Fibroblast of peridontal ligament (primary cell): ENCODE data around the gene SDC1.
A peak's percentile ranks its signal among the peaks of the same experiment; 100 is the strongest.

ENCODE experiments used
- DNase-seq: peaks from one replicate; pipeline ENCODE4 v3.0.0-alpha.2; 2010; ENCODE audit errors: extremely low read depth

Gene SDC1

DNA sequence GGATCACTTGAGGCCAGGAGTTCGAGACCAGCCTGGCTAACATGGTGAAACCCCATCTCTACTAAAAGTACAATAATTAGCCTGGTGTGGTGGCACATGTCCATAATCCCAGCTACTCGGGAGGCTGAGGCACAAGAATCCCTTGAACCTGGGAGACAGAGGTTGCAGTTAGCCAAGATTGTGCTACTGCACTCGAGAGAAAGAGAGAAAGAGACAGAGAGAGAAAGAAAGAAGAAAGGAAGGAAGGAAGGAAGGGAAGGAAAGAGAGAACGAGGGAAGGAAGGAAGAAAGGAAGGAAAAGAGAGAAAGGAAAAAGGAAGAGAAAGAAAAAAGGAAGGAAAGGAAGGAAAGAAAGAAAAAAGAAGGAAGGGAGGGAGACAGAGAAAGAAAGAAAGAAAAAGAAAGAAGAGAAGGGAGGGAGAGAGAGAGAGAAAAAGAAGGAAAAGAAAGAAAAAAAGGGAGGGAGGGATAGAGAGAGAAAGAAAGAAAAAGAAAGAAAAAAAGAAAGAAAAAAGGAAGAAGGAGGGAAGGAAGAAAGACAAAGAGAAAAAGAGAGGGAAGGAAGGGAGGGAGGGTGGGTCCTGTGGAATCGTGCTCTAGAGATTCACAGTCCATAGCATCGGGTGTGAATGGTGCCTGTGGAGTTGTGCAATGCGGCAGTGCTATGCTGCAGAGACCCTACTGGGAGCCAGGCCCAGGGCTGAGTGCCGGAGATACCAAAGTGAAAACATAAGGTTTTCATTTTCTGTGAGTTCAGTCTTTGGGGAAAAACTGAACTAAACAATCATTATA, 4.6 kb upstream of the SDC1 start:
- peak; percentile 92 for DNase-seq

DNA sequence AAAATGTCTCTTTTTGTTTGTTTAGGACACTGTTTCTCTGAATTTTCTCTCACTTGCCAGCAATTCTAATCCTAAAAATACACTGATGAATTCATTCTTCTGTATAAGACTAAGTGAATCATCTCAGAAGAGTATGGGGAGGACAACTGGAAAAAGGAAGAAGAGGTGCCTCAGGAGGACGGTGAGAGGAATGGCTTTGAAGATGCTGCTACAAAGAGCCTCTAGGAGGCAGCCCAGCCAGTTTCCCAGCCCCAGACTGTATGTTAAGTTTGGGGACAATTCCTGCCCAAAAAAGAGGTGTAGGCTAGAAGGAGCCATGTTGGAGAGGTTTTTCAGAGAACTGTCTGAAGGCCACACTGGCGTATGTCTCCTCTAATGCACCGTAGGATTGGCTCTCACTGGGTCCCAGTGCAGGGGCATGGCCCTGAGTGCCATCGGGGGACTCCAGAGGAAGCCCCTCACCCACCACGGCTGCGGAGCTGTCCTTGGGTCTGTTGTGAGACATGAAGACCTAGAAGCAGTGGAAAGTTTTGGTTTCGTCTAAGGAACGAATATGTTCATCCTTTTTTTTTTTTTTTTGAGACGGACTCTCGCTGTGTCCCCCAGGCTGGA, 3.1 kb upstream of the SDC1 start:
- no peak for DNase-seq

DNA sequence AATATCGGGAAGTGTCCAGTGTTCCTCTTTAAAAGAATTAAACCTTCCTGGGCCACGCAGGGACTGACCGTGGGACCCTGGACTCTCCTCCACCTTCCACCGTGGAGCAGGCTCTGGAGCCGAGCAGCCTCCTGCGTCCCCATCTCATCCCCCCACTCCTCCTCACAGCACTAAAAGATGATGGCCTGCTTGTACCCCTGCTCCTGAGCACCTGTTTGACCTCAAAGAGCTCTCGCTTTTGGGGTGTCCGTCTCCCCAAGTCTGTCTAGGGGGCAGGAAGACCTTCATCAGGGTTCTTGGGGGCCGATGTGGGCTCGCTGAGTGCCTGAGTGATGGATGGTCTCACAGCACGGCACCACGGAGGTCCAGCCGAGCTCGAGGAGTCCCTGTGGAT, 1.2 kb upstream of the SDC1 start:
- DNase-seq: no peak

DNA sequence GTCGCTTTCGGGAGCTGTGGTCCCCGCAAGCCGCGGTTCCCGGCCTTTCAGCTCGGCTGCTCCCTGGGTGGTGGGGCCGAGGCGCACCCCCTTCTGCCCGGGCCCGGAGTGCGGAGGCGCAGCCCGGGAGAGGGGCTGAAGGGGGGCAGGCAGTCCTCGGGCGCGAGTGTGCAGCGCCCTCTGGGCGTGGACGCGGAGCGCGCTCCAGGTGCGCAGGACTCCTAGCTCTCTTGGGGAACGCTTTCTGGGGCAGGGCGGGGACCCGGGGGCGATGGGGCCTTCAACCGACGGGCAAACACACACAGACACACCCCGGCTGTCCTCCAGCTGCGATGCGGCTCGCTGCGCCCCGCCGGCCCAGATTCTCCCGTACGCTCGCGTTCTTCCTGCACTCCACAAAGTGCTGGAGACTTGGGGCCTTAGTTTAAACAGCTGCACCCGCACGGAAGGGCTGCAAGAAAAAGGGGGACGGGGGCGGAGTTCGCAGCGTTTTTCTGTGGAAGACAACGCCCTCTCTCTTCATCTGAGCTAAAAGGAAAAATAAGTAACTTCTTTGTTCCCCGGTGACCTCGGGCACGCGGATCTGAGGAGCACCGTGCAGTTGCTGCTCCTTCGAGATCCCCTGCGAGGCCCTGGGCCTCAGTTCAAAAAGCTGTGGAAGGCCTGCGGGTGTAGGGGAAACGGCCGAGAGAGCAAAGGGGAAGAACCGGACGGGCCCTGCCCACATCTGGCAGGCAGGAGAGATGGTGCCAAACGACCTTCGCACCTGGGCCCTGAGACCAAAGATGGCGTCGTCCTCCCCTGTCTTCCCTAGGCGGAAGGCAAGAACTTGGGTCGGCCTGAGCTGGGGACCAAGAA, 593 bp upstream of the SDC1 start:
- DNase-seq: peak; percentile 33

DNA sequence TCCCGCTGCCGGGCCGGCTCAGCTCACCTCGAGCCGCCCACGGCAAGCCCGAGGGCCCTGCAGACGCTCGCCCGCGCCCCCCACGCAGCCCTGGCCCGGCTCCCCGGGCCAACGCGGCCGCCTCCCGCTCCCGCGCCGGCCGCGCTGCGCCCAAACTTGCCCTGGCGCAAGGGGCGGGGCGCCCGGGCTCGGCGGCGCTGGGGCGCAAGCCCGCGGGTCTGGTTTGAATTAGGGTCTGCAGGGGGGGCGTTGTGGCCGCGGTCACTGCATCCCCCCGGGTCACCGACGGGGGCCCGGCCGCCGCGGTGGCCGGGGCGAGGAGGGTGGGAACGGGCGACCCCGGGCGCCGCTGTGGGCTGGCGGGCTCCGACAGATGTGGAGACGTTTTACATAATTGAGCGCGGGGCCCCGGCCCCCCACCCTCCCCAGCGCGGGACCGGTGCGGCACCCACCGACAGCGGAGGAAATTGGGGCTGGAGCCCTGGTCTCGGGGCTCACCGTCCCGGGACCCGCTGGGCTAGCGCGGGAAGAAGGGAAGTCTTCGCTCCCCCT, 690 bp downstream of the SDC1 start:
- no peak for DNase-seq

DNA sequence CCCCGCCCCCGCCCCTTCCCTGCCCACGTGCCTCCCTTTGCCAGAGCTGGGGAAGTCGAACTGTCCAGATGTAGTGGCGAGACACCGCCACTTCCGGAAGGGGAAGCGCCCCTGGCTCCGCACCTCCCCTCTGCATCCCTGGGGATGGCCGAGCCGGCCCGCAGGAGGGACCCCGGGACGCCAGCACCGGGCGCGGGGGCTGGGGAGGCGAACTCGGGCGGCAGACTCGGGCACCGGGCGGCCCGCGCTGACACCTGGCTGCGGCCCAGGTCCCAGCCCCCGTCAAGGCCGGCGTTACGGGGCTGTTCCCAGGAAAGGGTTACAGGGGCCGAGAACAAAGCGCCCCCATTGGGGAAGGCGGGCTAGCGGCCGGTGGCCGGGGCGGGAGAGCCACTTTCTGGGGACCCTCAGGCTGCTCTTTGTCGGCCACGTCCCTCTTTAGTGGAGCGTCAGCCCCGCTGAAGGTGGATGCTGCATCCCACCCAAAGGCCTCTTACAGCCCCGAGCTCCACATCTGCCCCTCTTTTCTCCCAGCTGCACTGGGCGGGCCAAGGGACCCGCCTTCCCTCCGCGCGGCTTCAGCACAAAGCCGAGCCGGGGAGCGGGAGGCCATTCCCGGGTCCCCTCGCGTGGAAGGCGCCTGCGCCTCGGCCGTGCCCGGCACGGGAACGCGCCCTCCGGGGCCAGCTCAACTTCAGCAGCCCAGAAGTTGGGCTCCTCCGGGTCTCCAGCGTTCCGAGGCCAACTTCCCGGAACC, 1.3 kb downstream of the SDC1 start:
- DNase-seq: peak; percentile 47

DNA sequence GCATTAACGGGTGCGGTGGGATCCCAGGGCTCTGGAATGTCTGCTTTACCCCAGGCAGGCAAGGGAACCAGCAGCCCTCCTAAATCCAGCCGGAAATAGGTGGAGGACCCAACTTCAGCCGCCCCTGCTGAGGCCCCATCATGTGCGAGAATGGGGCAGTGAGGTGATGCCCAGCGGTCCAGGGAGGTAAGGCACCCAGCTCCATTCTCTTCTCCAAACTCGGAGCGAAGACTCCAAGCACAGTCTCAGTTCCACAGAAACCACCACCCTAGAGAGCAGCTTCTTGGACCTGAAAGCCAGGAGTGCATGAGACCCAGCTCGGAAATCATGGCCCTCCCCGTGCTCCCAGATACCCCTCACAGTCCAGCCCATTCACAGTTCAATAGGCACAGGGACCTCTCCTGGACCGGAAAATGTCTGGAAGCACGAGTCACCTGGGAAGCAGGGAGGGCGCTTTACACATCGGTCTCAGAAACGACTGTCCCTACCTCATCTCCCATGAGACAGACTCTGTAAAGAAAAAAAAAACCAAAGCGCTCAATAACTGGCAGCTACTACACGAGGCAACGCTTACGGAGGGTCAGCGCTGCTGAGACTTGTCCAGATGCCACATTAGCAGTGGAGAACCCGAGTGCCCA, 2.0 kb downstream of the SDC1 start:
- no peak for DNase-seq

DNA sequence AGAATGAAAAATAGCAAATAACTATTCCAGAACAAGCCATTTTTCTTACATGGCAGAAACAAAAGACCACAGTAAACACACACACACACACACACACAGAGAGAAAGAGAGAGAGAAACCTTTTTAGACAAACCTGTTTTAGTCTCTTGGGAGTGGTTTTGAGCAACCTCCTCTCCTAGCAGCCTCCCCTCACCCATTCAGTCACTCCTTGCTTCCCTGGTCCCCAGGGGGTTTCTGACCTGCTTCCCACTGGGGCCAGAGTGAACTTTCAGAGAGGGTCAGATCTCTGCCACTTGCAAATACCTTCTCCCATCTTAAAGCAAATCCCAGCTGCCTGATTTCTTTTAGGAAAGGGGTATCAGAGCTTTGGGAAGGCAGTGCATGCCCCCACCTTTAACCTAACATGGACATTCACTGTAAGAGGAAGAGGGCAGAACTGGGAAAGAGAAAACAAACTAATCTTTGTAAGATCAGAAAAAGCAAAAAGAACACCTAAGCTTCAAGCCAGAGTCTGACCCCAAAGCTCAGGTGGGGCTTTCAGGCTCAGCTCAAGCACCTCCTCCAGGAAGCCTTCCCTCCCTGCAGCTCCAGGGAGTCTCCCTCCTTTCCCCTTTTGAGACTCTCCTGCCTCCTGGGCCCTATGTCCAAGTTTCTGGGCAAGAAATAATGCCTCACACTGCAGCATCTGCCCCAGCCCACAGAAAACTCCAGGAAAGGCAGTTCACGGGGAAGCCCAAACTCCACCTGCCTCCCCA, 2.7 kb downstream of the SDC1 start:
- DNase-seq: no peak

DNA sequence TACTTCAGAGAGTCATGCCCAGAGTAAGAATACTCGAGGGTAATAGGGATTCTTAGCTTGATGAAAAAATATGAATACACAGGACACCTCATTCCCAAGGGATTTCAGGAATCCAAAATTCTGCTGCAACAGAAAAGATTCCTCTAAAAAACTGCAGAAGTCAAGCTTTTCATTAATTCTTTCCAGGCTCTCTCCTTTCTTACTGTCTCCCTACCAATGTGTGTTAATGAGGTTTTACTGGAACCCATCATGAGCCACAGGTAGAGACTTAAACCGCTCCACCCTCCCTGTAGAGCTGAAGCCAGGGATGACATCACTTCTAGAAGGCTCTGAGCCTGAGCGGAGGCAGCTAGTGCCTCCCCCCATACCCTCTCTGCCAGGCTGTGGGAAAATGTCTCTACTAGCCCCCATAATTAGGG, 3.4 kb downstream of the SDC1 start:
- peak; percentile 60 for DNase-seq

DNA sequence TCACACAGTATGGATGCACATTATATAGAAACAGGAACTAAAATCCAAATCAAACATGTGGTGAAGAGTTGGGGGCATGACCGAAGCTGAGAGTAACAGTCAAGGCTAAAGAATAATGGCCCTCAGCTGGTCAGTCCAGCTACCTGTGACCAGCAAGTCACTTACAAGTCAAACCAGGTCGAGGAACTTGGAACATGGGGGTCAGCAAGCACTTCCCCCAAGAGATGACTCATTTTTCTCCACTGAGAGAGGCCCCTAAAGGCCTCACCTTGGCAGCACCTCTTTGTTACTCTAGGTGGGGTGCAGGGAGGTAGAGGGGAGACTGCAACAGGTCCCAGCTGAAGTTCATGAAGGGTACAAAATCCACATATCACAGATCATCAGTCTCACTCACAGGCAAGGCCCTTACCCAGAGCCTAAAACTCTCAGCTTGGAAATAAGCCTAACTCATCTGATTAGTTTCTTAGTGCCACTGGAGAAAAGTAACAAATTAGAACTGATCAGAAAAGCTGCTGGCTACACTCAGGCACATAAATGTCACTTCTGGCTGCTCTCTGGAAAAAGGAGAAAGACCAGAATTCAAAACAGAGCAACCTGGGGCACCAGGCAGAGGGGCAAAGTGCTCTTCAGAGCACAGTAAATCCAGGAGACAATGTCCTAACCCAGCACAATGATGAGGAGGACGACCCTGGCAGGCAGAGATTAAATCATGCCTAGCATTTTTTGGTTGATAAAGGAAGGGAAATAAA, 4.0 kb downstream of the SDC1 start:
- DNase-seq: no peak

DNA sequence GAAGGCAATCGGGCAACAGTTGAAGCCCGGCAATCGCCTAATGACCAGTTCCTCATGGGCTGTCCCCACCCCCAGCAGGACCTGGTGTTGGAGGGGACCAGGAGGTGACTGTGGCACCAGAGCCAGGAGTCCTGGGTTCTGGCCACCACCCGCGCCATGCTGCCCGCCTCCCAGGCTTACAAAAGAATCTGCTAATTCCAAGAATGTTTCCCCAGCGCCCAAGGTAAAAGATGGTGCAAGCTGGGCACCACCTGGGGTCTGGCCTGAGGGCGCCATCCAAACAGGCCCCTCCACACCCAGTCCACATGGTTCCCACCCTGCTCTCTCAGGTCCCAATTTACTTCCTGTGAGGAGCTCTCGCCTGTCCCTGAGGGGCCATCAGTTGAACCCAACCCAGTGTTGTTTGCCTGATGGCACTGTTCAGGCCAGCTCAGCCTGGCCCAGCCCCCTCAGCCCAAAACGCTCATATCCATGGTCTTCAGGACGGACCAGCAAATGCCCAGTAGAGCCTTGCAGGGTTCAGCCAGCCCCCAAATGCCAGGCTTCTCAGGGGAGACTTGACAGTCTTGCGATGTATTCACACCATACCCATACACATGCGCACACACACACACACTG, 5.1 kb downstream of the SDC1 start:
- no peak for DNase-seq

DNA sequence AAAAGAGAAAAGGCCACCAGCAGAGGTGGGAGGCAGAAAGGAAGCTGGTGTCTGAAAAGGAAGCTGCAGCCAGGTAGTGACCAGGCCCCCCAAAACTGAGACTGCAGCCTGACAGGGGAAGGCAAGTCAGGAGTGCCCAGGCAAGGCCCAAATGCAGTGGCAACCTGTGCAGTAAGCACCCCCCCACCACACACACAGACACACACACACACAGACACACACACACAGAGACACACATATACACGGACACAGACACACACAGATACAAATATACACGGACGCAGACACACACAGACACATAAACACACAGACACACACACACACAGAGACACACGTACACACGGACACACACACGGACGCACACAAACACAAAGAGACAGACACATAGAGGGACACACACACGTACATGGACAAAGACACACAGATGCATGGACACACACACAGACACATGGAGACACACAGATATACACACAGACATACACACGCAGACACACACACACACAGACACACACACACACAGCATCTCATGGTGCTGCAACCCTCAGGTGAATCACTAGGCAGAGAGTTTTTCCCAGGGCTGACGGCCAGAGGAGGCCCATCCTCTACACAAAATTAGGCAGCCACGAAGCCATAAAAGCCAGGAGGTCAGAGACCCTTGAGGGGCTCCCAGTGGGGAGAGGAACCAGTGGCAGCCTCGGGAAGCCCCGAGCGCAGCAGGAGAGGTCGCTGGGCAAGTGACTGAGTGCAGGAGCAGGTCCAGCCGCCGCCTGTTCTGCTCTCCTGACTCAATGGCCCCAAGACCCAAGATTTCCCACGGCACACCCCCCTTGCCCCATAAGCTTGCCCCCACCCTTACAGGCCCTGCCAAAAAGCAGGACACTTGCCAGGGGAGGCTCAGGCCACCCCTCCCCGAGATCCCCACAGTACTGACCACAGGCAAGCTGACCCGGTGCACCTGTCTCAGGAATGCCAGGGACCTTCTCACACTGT, 6.3 kb downstream of the SDC1 start:
- DNase-seq: no peak

DNA sequence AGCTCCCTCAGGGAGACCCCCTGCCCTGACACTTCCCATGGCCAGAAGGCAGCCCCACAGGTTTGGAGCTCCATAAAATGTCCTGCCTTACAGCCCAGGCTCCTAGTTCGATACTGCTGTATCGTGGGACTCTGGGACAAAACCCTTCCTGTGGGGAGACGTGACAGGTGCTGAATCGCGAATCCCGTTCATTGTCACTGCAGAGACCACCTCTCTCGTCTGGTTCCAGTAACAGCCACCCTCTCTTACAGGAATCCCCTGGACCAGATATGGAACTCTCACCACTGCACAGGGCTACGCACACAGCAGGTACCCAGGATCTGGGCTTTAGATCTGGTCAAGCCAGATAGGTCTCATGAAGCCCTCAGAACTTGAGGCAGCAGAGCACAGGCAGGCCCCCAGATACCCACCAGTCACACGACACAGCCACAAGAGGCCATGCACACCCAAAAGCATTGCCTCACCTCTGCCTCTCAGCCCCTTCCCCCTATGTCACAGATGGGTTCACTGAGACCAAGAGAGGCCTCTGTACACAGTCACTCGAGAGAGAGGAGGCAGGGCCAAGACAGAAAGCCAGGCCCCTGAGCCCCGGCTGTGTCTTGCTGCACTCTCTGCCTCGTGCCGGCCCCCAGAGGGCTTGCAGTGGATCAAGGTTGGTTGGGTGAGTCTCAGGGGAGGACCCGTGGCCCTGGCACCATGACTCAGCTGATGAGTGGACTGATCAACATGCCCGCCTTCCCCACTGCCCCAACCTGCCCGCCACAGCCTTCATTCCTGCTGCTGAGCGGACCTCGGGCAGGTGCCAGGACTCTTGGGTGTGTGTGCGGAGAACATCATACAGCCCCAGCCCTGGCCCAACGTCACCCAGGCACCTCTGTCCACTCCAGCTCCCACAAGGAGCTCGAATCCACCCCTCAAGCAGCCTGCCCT, 7.6 kb downstream of the SDC1 start:
- no peak for DNase-seq

DNA sequence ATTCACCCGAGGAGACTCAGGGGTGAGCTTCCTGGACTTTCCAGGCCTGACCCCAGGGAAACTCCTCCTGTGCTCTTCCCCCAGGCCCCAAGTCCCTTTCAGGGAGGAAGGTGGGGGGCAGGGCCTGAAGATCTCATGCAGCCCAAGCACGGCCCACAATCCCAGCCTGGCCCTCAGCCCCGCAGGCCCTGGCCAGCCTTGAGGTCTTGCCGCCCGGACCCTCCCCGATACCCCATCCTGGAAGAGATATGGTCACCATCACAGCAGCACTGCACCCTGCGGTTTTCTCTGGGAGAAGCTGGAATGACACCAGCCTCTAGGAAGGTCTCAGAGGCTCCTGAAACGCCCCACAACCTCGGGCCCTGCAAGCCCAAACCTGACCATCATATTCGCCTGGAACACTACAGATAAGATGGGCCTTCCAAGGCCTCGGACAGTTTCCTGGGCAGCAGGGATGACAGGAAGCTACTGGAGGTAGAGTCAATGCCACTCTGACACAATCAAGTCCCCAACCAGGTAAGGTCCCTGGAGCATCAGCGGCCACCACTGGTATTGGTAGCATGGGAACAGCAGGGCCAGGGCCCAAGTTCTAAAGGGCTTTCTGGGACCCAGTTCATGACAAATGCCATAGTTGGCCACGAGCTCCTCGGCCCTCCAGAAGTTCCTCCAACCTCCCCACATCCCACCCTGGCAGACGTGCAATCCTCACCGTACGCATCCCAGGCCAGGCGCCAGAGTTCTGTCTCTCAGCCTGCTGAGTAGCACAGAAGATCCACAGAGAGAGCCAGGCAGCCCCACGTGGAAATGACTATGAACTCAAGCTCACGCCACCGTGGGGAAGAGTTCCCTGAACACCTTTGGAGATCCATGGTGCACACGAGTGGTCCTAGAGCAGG, 8.6 kb downstream of the SDC1 start:
- DNase-seq: no peak

DNA sequence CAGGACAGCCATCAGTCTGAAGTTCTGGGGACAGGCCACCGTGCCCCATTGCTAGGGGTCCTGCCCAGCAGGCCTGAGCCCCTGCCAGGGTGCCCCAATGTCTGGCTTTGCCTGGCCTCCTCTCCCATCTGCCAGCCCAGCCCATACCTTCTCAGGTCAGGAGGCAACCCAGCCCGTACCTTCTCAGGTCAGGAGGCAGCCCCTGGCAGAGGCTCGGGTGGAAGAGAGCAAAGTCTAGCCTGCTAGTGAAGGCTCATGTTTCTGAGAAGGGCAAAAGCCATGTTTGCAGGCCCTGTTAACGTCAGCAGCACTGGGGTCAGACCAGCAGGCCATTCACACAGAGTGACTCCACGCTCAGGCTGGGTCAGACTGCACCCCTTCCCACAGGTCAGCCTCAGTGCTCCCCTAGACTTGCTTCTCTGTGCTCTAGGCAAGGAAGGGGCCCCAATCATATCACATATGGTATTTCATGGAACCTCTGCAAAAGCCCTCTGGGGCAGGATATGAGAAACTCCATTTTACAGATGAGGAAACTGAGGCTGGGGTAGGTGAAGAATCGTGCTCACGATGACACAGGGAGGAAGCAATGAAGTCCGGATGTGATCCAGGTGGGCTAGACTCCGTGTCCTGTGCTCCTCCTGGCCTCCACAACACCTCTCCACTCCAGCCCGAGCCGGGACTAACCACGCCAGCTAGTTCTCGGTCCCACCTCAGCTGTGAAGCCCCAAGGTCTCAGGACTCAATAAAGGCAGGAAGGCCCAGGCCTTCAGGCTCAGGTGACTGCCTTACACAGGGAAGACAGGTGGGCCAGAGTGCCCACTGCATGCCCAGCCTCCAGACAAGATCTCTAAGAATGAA, 9.5 kb downstream of the SDC1 start:
- no peak for DNase-seq
